Endothelial cell of umbilical vein (primary cell): ENCODE measurements around the gene DDAH2.

Experiments used
- CTCF ChIP-seq, 2 donors: IDR thresholded peaks; 1 replicate in 1 of 2; 2 replicates in 1 of 2; pipeline ENCODE4 v1.5.1; 2011; ENCODE audit warnings: low read length in 2 of 2, mild to moderate bottlenecking in 2 of 2, moderate library complexity in 2 of 2, control low read depth in 1 of 2, inconsistent platforms in 1 of 2, low read depth in 1 of 2; ENCODE audit not compliant: insufficient read depth in 1 of 2; ENCODE audit errors: extremely low read depth in 1 of 2
- EZH2 ChIP-seq: IDR thresholded peaks from 2 replicates; pipeline ENCODE4 v1.6.1; 2012; ENCODE audit warnings: borderline replicate concordance, low read depth, mild to moderate bottlenecking, moderate library complexity, low read length, inconsistent platforms; ENCODE audit not compliant: severe bottlenecking

- no peak for TF ChIP-seq CTCF (IDR thresholded peaks at IDR 0.05; ENCODE audit: extremely low read depth in 1 of 2, insufficient read depth in 1 of 2, low read depth in 1 of 2, low read length in 2 of 2)
- no peak for TF ChIP-seq EZH2
These were observed 5.2 kb upstream of the DDAH2 start for GRCh38 chr6:31734247-31734820.
